NB4 (cell line): ENCODE results near the gene SLC12A2.

ENCODE experiments used
- DNase-seq: peaks from one replicate; pipeline ENCODE4 v3.0.0; 2010; ENCODE audit warnings: low read depth
- H3K4me3 ChIP-seq: one replicate; pipeline ENCODE4 v1.5.1; 2011; ENCODE audit warnings: mild to moderate bottlenecking, low read depth, low read length, moderate library complexity
- CTCF ChIP-seq: IDR thresholded peaks from one replicate; pipeline ENCODE4 v1.5.1; 2012; ENCODE audit warnings: low read depth, low read length
- MAX ChIP-seq: IDR thresholded peaks from 2 replicates; pipeline ENCODE4 v1.6.1; 2011; ENCODE audit warnings: low read depth, low read length
- MYC ChIP-seq: IDR thresholded peaks from 2 replicates; pipeline ENCODE4 v1.6.1; 2011; ENCODE audit warnings: low read depth, low read length
- POLR2A ChIP-seq: IDR thresholded peaks from 2 replicates; pipeline ENCODE4 v1.6.1; 2011; ENCODE audit warnings: mild to moderate bottlenecking; ENCODE audit not compliant: insufficient read length; ENCODE audit errors: extremely low read depth

The SLC12A2 gene

GRCh38 chr5:128234928-128235641 lies 151.5 kb downstream of the SLC12A2 start:
- no peak overlapping the region for H3K4me3 ChIP-seq
- TF ChIP-seq MYC (no peak), POLR2A (no peak), CTCF (no peak), MAX (no peak)
- DNase-seq: no peak

- no peak for DNase-seq
- no peak overlapping the region for H3K4me3 ChIP-seq
- TF ChIP-seq MAX: no peak
- no peak for TF ChIP-seq POLR2A
- no peak for TF ChIP-seq MYC
- no peak for TF ChIP-seq CTCF
Observed at GRCh38 chr5:128236334-128236733, 152.8 kb downstream of the SLC12A2 start.

- no peak for TF ChIP-seq CTCF
- no peak for TF ChIP-seq POLR2A
- no peak for TF ChIP-seq MYC
- TF ChIP-seq MAX: no peak
- H3K4me3 ChIP-seq: no peak overlapping the region
- no peak for DNase-seq
Observed at GRCh38 chr5:128237000-128237399, 153.4 kb downstream of the SLC12A2 start.

- no peak overlapping the region for H3K4me3 ChIP-seq
- TF ChIP-seq MAX (no peak), CTCF (no peak), POLR2A (no peak), MYC (no peak)
- DNase-seq: no peak
Observed at GRCh38 chr5:128237546-128237945, 154.0 kb downstream of the SLC12A2 start.
